H1 (cell line): ENCODE data around the gene PROZ. TPM values are rescaled to one million over a fixed set of nuclear protein-coding genes. Genes with fewer than 3 reads are reported as not detected.

Experiments used
- polyA plus RNA-seq, 7 experiments: library from polyadenylated mRNA; depleted of rRNA in 3 of 7; stranded (reverse) in 5 of 7; unstranded in 2 of 7; fragments of >200 nt in 5 of 7; fragments of 200-250 nt in 2 of 7; gene quantifications; 1 replicate in 5 of 7; 2 replicates in 1 of 7; 4 replicates in 1 of 7; pipeline versions ENCODE4 v1.2.1 to v1.2.3, GENCODE V29; 2011 to 2013; ENCODE audit warnings: missing spikeins in 2 of 7, mixed read lengths in 2 of 7
- small RNA-seq: library from polyadenylated mRNA; stranded (forward); fragments of <200 nt; extraction: miRNeasy Mini kit (QIAGEN cat#:217004); gene quantifications from one replicate; pipeline ENCODE3, GENCODE V24; 2013; ENCODE audit not compliant: insufficient read depth
- total RNA-seq: library from RNA; stranded (reverse); fragmentation: NEBNext Ultra II Directional; extraction: Animal tissue kit (Norgen Biotek cat#: 25700); gene quantifications from 2 replicates; pipeline ENCODE4 v1.2.1, GENCODE V29; 2021

The PROZ gene
- total and polyA plus RNA-seq, 2 of the 8 experiments (the other 6 are each of a cell fraction or from before 2014, with no cell fraction given): not detected

Small RNA genes within 50 kb of the gene (small RNA-seq; reads per million reads assigned to genes)
- gene AL137002.1: not detected

Other genes starting within 250 kb of the PROZ start
- 22.9 and 24.4 TPM in 2 replicates for gene MCF2L, start 189.4 kb upstream of the PROZ start, total RNA-seq
- gene MCF2L, start 189.4 kb upstream of the PROZ start, polyA plus RNA-seq (2011; rRNA removed): 10.1 and 15.9 TPM in 2 replicates
- gene F7, start 52.9 kb upstream of the PROZ start, total RNA-seq: 0.43 and 0.67 TPM in 2 replicates
- gene F7, start 52.9 kb upstream of the PROZ start, polyA plus RNA-seq (2011; rRNA removed): 0.85 and 0.98 TPM in 2 replicates
- gene F10, start 35.8 kb upstream of the PROZ start, total RNA-seq: 2.0 and 2.3 TPM in 2 replicates
- gene F10, start 35.8 kb upstream of the PROZ start, polyA plus RNA-seq (2011; rRNA removed): 3.5 and 4.2 TPM in 2 replicates
- gene PCID2, start 50.0 kb downstream of the PROZ start, total RNA-seq: 72.8 and 75.1 TPM in 2 replicates
- gene PCID2, start 50.0 kb downstream of the PROZ start, polyA plus RNA-seq (2011; rRNA removed): 53.8 and 72.4 TPM in 2 replicates
- gene CUL4A, start 51.0 kb downstream of the PROZ start, total RNA-seq: 99.3 and 101 TPM in 2 replicates
- 54.7 and 75.1 TPM in 2 replicates for gene CUL4A, start 51.0 kb downstream of the PROZ start, polyA plus RNA-seq (2011; rRNA removed)
- gene LAMP1, start 138.6 kb downstream of the PROZ start, total RNA-seq: 140 and 146 TPM in 2 replicates
- 97.6 and 99.5 TPM in 2 replicates for gene LAMP1, start 138.6 kb downstream of the PROZ start, polyA plus RNA-seq (2011; rRNA removed)
- gene GRTP1, start 205.5 kb downstream of the PROZ start, total RNA-seq: 52.0 and 54.3 TPM in 2 replicates
- gene GRTP1, start 205.5 kb downstream of the PROZ start, polyA plus RNA-seq (2011; rRNA removed): 34.7 and 47.5 TPM in 2 replicates